ENCODE results near the gene CDH23. TPM values are rescaled to one million over a fixed set of nuclear protein-coding genes. Genes with fewer than 3 reads are reported as not detected.

CDH23 gene
- total RNA-seq, 6 donors from 2014 or later, result 4.7 to 29.3 (median 10.4) TPM

GRCh38 chr10:71388583-71389310, 8.0 kb upstream of the CDH23 start:
- Histone ChIP-seq H3K9me3 (no peaks in the 10 kb centered on the region), H3K4me1 (peaks cover 0 to 3% (median 0%) of the 10 kb centered on the region in 4 donors), H3K36me3 (no peaks in the 10 kb centered on the region), H3K4me3 (no peak overlapping the region), H3K27me3 (no peaks in the 10 kb centered on the region), H3K27ac (no peak overlapping the region)
- no peak for DNase-seq
- no peak for ATAC-seq (ENCODE audit: low FRiP score in 2 of 2)
- 82% methylated on average over 8 of the region's 8 CpGs for WGBS, 2 donors
- TF ChIP-seq POLR2A (IDR thresholded peaks at IDR 0.05) (no peak), EP300 (IDR thresholded peaks at IDR 0.05) (no peak), POLR2AphosphoS5 (IDR thresholded peaks at IDR 0.05) (no peak)

GRCh38 chr10:71389768-71390460, 6.8 kb upstream of the CDH23 start:
- Histone ChIP-seq H3K4me3 (no peak overlapping the region), H3K36me3 (no peaks in the 10 kb centered on the region), H3K9me3 (no peaks in the 10 kb centered on the region), H3K4me1 (no peaks in the 10 kb centered on the region), H3K27me3 (no peaks in the 10 kb centered on the region), H3K27ac (no peak overlapping the region)
- TF ChIP-seq EP300 (IDR thresholded peaks at IDR 0.05) (no peak), CTCF (IDR thresholded peaks at IDR 0.05) (no peak), POLR2A (IDR thresholded peaks at IDR 0.05) (no peak), POLR2AphosphoS5 (IDR thresholded peaks at IDR 0.05) (no peak)
- DNase-seq (no peak), ATAC-seq (ENCODE audit: low FRiP score in 2 of 2) (no peak)
- WGBS, 2 donors, result 82 to 85% methylated on average over 10 to 14 of the region's 14 CpGs

GRCh38 chr10:71390461-71390835, 6.3 kb upstream of the CDH23 start:
- no peaks in the 10 kb centered on the region for H3K27me3 ChIP-seq
- no peaks in the 10 kb centered on the region for H3K4me1 ChIP-seq
- no peak for DNase-seq
- 19 to 24% methylated on average over 8 to 10 of the region's 10 CpGs for WGBS, 2 donors
- H3K27ac ChIP-seq, result no peak overlapping the region
- H3K9me3 ChIP-seq, result no peaks in the 10 kb centered on the region
- no peak for ATAC-seq (ENCODE audit: low FRiP score in 2 of 2)
- H3K4me3 ChIP-seq, result no peak overlapping the region
- H3K36me3 ChIP-seq, result no peaks in the 10 kb centered on the region
- TF ChIP-seq POLR2AphosphoS5 (IDR thresholded peaks at IDR 0.05), result no peak
- no peak for TF ChIP-seq CTCF (IDR thresholded peaks at IDR 0.05)
- TF ChIP-seq POLR2A (IDR thresholded peaks at IDR 0.05), result no peak
- TF ChIP-seq EP300 (IDR thresholded peaks at IDR 0.05), result no peak

- WGBS, 2 donors, result 64 to 75% methylated on average over 3 of the region's 3 CpGs
- peaks cover 0 to 2% (median 0%) of the 10 kb centered on the region in 4 donors for H3K4me1 ChIP-seq
- TF ChIP-seq POLR2A (IDR thresholded peaks at IDR 0.05) (no peak), EP300 (IDR thresholded peaks at IDR 0.05) (no peak), CTCF (IDR thresholded peaks at IDR 0.05) (no peak), POLR2AphosphoS5 (IDR thresholded peaks at IDR 0.05) (no peak)
- H3K9me3 ChIP-seq, result no peaks in the 10 kb centered on the region
- peaks cover 0 to 2% (median under 1%) of the 10 kb centered on the region in 4 donors for H3K27me3 ChIP-seq
- no peaks in the 10 kb centered on the region for H3K36me3 ChIP-seq
- ATAC-seq (ENCODE audit: low FRiP score in 2 of 2), result no peak
- no peak overlapping the region for H3K27ac ChIP-seq
- peak in 1 of 2 donors; percentile 12 for DNase-seq
- H3K4me3 ChIP-seq, result no peak overlapping the region
These were observed 5.6 kb upstream of the CDH23 start for GRCh38 chr10:71390921-71391690.

GRCh38 chr10:71391701-71392100, 5.0 kb upstream of the CDH23 start:
- H3K27me3 ChIP-seq, result peaks cover 0 to 8% (median 4%) of the 10 kb centered on the region in 4 donors
- 77 to 90% methylated on average over 5 of the region's 5 CpGs for WGBS, 2 donors
- TF ChIP-seq CTCF (IDR thresholded peaks at IDR 0.05), result no peak
- TF ChIP-seq POLR2A (IDR thresholded peaks at IDR 0.05), result no peak
- TF ChIP-seq EP300 (IDR thresholded peaks at IDR 0.05), result no peak
- no peak for TF ChIP-seq POLR2AphosphoS5 (IDR thresholded peaks at IDR 0.05)

More at GRCh38 chr10:71391701-71392100, 5.0 kb upstream of the CDH23 start:
- no peak for DNase-seq
- Histone ChIP-seq H3K4me3 (no peak overlapping the region), H3K9me3 (no peaks in the 10 kb centered on the region), H3K27ac (no peak overlapping the region), H3K4me1 (peaks cover 0 to 8% (median 1%) of the 10 kb centered on the region in 4 donors), H3K36me3 (no peaks in the 10 kb centered on the region)
- ATAC-seq (ENCODE audit: low FRiP score in 2 of 2), result no peak

All from upper lobe of left lung (tissue), 6 donors.